Amniotic epithelial cell (primary cell): ENCODE data around the gene CFAP43.
A peak's percentile ranks its signal among the peaks of the same experiment; 100 is the strongest.

Source experiments
- DNase-seq: peaks from one replicate; pipeline ENCODE4 v3.0.0-alpha.2; 2010; ENCODE audit warnings: low read depth

The CFAP43 gene

DNA sequence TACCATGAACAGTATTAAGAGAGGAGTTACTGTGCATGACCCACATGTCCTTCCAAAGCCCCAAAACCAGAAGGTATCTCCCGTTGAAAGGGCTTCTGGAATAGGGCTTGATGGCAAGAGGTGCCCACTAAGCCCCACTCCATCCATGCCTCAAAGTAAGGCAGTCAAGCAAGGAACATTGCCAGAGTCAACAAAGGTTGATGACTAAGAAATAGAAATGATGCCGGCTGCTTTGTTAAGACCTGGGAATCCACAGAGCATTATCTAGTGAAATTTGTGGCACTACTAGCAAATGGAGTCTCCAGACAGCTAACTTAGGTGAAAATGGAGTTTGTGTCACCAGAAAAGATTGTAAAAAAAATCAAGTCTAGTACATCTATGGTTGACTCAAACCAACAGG, 104.0 kb downstream of the CFAP43 start:
- no peak for DNase-seq

DNA sequence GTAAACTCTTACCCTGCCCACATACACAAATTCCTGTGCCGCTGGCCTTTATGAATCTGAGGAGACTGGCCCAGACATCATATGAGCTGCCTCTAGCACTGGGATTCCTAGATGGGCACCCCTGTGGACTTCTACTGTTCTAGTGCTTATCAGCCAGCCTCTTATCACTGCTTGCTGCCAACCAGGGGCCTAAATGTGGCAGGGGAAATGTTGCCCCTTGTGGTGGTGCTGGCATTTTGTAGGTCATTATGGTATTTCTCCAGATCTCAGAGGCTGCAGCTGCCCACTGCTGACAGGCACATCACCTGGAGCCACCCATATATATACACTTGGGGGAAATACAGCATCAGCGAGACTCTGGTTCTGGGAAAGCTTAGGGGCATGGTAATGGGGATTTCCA, 104.8 kb downstream of the CFAP43 start:
- DNase-seq: no peak

DNA sequence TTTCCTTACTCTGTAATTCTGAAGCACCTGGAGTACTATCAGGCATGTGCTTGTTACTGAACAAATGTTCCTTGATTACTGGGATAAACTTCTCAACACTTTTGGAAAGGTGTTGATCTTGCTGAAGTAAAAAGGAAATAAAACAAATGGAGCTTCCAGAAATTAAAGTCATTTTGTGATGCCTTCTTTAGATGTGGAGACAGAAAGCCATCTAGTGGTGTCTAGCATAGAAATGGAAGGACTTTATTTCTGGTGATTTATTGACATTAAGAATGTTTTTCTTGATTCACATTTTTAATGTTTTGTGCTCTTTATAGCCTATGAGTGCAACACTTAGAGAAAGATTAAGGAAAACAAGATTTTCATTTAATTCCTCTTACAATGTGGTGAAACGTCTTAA, 108.8 kb downstream of the CFAP43 start:
- DNase-seq: no peak

- no peak for DNase-seq
These were observed 109.7 kb downstream of the CFAP43 start for GRCh38 chr10:104122225-104123107.

DNA sequence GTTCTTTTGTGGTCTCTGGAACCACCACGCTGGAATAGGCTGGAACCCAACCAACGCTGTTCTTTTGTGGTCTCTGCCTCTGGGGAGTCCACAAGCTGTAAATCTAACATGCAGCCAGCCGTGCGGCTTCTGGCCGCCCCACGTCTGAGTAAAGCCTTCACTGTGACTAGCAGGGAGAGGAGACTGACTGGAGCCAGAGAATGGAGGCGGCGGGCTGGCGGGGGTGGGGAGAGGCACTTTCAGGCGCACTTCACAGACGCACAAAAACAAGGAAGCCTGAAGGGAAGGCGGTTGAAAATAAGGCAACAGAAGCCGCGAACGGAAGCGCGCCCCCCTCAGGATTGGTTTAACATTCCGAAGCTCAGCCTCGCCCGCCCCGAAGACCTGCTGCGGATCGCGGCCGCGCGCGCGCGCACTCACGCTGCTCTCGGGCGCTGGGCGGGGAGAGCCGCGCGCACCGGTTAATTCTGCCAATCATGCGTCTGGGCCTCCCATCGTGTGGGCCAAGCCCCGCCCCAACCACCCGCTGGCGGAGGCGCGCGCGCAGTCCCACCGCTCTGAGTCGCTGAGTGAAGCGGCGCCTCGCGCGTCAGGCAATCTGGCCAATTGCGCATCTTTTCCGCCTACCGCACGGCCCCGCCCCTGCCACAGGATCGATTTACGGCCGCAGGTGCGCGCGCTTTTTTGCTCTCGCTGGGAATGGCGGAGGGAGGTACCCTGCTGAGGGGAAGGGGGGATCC, 110.5 kb downstream of the CFAP43 start, which contains the start of gene SFR1:
Gene SFR1, plus strand, starts transcription at position 687 of the 740 bp plus-strand sequence. Its CDS starts 13 bp downstream, at position 700.
- peak; percentile 96 for DNase-seq

DNA sequence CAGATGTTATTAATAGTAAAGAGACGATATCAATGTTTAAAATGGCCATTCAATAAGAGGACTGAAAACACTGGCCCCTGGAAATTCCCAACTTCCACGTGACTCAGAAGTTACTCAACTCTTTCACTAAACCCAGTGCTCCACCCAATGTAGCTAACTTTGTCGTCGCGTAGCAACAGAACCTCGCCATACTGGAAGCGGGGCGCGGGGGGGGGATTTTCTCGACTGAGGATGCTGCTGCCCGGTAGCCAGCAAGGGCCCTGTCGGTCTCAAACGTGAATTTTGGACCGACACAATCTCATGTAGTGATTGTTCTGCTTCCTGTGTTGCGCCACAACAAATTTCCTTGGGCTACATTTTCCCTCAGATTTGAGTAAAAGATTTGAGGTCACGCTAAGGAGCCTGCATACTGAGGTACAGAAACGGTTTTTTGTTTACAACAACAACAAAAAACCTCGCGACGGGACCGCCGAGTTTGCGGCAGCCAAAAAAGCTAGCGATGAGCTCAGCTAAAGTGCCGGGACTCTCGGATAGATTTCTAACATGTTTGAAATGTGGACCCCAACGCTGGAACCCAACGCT, 111.2 kb downstream of the CFAP43 start:
- peak; percentile 95 for DNase-seq

DNA sequence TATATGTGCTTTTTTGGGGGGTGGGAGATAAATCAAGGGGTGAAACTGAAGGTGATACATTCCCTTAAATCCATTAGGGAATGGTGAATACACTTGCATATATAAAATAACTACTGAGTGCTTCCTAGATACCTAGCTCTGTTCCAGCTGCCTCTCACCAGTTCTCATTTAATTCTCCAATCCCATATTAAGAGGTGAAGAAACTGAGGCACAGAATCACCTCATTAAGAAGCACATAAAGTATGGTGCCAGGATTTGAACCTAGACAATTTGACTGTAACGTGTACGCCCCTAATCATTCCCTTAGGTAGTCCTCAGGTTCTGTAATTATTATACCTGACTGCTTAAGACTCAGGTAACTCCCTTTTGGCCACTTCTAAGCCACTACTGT, 111.7 kb downstream of the CFAP43 start:
- no peak for DNase-seq

GRCh38 chr10:104119996-104120395, 112.2 kb downstream of the CFAP43 start:
- no peak for DNase-seq

DNA sequence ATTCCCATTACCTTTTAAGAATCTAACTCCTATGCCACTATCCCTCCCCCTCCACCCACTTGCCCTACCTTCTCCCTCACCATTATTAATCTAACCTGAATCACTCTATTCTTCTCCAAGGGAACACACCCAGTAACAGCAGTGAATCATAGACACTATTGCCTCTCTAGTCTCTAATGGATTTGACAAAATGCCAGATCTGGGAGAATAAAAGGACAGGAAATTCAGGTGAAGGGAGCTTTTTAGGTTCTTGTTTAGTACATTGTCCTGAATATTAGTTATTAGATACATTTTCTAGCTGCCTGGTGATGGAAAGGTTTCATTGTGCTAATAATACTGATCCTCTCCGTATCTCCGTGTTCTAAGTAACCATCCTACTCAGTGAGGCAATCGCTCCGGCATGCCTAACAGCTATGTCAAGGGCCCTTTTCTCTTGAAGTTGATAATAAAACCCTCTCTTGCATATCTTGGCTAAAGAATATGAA, 114.3 kb downstream of the CFAP43 start:
- DNase-seq: peak; percentile 81

GRCh38 chr10:104113376-104113956, 118.7 kb downstream of the CFAP43 start:
- DNase-seq: no peak

DNA sequence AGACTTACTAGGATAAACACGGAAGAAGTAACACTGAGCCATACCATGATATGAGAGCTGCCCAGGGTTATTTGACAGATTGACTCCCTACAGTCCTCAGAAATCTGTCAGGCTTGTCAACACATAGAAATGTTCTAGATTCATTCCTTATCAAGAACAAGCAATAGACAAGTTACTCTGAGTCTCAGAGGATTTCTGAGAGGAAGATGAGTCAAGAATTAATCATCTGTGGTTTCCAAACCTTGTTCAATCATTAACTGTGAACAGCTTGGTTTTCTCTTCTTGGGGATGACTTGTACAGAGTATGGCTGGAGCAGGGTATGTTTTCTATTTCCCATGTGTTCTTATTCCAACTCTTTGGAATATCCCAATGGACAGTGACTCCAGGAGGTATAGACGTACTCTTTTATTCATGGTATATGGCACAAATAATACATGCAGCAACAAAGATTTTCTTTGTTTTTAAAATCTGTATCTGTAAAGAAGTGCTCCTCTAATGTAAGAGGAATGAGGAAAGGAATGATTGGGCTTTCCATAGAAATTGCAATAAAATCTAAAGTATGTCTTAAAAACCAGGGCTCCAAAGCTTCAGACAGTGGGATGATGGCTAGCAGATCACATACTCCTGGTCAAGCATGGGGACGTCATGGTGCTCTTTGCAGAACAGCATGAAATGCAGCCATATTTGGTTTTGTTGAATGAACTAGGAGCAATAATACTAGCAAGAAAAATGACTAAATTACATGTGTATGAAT, 122.1 kb downstream of the CFAP43 start:
- DNase-seq: peak; percentile 91

DNA sequence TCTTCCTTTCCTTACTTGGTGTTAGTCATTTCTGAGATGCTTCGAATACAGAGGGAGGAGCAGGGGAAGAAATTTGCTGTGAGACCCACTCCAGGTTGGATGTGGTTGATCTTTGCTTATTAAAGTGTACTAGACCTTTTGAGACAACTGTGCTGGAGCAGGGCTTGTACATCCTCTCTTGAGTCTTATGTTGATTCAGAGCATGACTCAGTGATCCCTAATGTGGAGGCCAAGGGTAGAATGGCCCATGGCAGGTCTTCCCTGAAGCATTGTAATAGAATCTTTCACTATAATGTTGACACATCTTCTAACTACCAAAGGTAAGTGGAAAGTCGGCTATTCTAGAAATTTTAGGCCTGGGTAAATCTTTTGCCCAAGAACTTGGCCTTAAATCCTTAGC, 127.2 kb downstream of the CFAP43 start:
- DNase-seq: no peak

GRCh38 chr10:104104418-104104817, 127.7 kb downstream of the CFAP43 start:
- DNase-seq: no peak

DNA sequence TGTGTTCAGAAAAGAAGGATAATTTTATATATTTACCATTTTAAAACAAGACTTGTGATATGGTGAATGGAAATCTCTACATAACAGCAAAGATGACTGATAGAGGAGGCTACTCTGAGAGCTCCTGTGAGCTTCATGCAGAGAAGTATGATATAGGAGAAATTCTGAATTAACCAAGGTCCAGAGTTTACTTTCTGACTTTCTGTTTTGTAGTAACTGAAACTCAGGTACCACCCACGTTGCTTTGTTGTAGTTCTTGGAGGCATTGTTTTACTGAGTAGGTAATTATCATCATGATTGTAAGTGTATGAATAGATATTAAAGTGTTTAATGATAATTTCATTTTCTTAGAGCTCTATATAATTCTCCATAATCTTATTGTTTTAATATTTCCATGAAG, 128.2 kb downstream of the CFAP43 start:
- no peak for DNase-seq

DNA sequence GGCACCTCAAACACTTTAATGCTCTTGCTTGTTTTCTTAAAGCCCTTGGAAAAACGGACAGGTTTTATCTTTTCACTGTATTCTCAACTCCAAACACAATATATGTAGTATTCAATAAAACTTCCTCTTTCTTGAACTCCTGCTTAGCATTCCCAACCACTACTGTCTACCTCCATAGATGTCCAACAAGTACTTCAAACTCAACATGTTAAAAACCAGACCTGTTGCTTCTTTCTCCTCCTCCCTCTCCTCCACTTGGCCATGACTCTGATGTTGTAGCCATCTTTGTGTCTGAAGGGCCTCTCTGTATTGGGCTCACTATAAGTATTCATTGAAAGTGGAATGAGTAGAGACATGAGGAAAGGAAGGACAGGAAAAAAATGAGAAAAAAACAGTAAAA, 130.3 kb downstream of the CFAP43 start:
- no peak for DNase-seq

DNA sequence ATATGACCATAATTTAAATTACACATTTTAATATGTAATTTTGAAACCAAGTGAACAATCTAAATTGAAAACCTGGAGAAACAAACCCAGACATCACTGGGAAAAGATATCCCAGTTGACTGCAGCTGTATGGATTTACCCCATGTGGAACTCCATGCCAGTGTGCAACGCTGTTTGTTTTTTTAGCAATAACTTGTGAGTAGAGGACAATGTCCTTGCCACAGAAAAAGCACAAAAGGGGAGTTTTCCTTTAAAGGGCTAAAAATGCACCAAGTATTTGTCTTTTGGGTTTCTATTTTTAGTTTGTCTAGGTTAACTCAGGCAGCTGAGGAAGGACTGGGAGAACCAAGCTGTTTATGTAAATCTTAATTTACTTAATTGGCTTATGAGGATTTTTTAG, 131.4 kb downstream of the CFAP43 start:
- no peak for DNase-seq

GRCh38 chr10:104099941-104100340, 132.2 kb downstream of the CFAP43 start:
- DNase-seq: peak; percentile 21

DNA sequence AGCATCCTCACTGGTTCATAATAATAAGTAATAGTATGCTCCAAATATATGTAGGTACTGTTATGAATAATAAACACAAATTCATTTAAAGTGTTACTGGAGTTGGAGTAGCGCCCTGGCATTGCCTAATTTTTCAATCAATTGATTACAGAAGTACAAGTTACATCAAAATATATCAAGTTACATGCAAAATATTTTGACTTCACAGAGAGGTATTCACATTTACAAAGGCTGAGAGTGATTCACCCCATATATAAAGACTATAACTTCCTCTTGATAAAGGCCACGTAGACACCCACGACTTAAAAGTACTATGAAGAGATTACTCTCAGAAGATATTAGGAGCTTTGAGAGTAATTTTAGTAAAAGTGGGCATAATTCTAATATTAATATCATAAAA, 132.9 kb downstream of the CFAP43 start:
- peak; percentile 29 for DNase-seq

GRCh38 chr10:104098358-104098925, 133.7 kb downstream of the CFAP43 start:
- DNase-seq: peak; percentile 90

GRCh38 chr10:104096692-104097091, 135.5 kb downstream of the CFAP43 start:
- DNase-seq: no peak

DNA sequence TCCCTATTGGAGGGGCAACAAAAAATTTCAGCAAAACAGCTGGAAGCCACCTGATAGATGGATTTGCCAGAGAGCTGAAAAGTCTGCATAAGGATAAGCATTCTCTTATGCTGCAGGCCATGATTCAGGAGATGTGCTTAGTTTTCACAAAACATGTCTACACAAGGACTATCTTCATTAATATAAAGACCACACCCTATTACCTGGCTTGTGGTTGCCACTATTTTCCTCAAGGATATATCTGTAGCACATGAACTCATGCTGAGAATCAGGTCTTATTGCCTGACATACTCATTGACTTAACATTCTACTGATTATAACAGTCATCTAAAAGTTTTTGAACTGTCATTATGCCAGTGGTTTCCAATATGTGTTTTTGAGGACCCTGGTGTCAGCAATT, 139.4 kb downstream of the CFAP43 start:
- DNase-seq: no peak
